Tibial nerve (tissue), 4 donors: ENCODE measurements around the gene C2CD5.

Experiments used
- CTCF ChIP-seq, 5 experiments: fragments of 200-600 bp in 3 of 5; fragments of 450-650 bp in 2 of 5; sonication (generic) in 3 of 5; IDR thresholded peaks; one replicate each; pipeline ENCODE4 v1.5.1; 2016 to 2019; ENCODE audit warnings: antibody characterized with exemption in 5 of 5, mild to moderate bottlenecking in 3 of 5, moderate library complexity in 2 of 5
- EP300 ChIP-seq, 2 donors: sonication (generic); formaldehyde crosslinking; IDR thresholded peaks; one replicate each; pipeline ENCODE4 v1.6.1; 2017; ENCODE audit warnings: antibody characterized with exemption in 2 of 2, mild to moderate bottlenecking in 1 of 2
- POLR2A ChIP-seq, 2 donors: fragments of 450-650 bp; IDR thresholded peaks; one replicate each; pipeline ENCODE4 v1.6.1; 2017; ENCODE audit warnings: antibody characterized with exemption in 2 of 2, mild to moderate bottlenecking in 2 of 2, moderate library complexity in 2 of 2

- no peak for TF ChIP-seq CTCF (IDR thresholded peaks at IDR 0.05)
- TF ChIP-seq POLR2A (IDR thresholded peaks at IDR 0.05) = no peak
- TF ChIP-seq EP300 (IDR thresholded peaks at IDR 0.05) = no peak
These were observed 12.0 kb downstream of the C2CD5 start for GRCh38 chr12:22532317-22532716.
